ENCODE data around the gene AKT1S1. TPM values are rescaled to one million over a fixed set of nuclear protein-coding genes. Genes with fewer than 3 reads are reported as not detected.
A peak's percentile ranks its signal among the peaks of the same experiment; 100 is the strongest.

Gene AKT1S1
- total RNA-seq, 2 experiments from 2014 or later = 17.3 to 19.9 TPM

- POLR2A ChIA-PET = interaction anchor here (0.6 to 2.9 kb wide), 4 partner anchors 11 to 309 kb away, joined by 3 to 20 read pairs (median 3); partner anchors contain the start of genes ATF5 and NUP62
- H3K4me1 Mint-ChIP-seq = peaks cover 37% of the 10 kb centered on the region
- DNase-seq (no peak), ATAC-seq (ENCODE audit: low read depth) (no peak)
- H3K27ac Mint-ChIP-seq = no peak overlapping the region
- no peaks in the 10 kb centered on the region for H3K27me3 Mint-ChIP-seq
- H3K4me3 Mint-ChIP-seq = no peak overlapping the region
- no peaks in the 10 kb centered on the region for H3K9me3 Mint-ChIP-seq
- H3K36me3 Mint-ChIP-seq = peaks cover 7% of the 10 kb centered on the region
These were observed 2.5 kb downstream of the AKT1S1 start for GRCh38 chr19:49874503-49875157.

- no peaks in the 10 kb centered on the region for H3K9me3 Mint-ChIP-seq
- POLR2A ChIA-PET = no interaction called here
- no peaks in the 10 kb centered on the region for H3K27me3 Mint-ChIP-seq
- ATAC-seq (ENCODE audit: low read depth) (no peak), DNase-seq (no peak)
- H3K36me3 Mint-ChIP-seq = peaks cover 4% of the 10 kb centered on the region
- no peak overlapping the region for H3K4me3 Mint-ChIP-seq
- H3K27ac Mint-ChIP-seq = no peak overlapping the region
- H3K4me1 Mint-ChIP-seq = peaks cover 32% of the 10 kb centered on the region
These were observed 3.3 kb downstream of the AKT1S1 start for GRCh38 chr19:49873834-49874233.

GRCh38 chr19:49873129-49873521, 4.0 kb downstream of the AKT1S1 start:
- ATAC-seq (ENCODE audit: low read depth) (no peak), DNase-seq (no peak)
- H3K36me3 Mint-ChIP-seq = peaks cover 3% of the 10 kb centered on the region
- H3K27me3 Mint-ChIP-seq = no peaks in the 10 kb centered on the region
- no peaks in the 10 kb centered on the region for H3K9me3 Mint-ChIP-seq
- peaks cover 27% of the 10 kb centered on the region for H3K4me1 Mint-ChIP-seq
- POLR2A ChIA-PET = no interaction called here
- peak overlapping the region; percentile 43 for H3K27ac Mint-ChIP-seq
- no peak overlapping the region for H3K4me3 Mint-ChIP-seq

- Mint-ChIP-seq H3K4me1 (peaks cover 27% of the 10 kb centered on the region), H3K27me3 (no peaks in the 10 kb centered on the region), H3K27ac (peak overlapping the region; percentile 42), H3K9me3 (no peaks in the 10 kb centered on the region), H3K4me3 (no peak overlapping the region), H3K36me3 (no peaks in the 10 kb centered on the region)
- DNase-seq (no peak), ATAC-seq (ENCODE audit: low read depth) (no peak)
- POLR2A ChIA-PET = no interaction called here
These were observed 4.7 kb downstream of the AKT1S1 start for GRCh38 chr19:49872245-49873128.

GRCh38 chr19:49871349-49871985, 5.7 kb downstream of the AKT1S1 start:
- no peaks in the 10 kb centered on the region for H3K27me3 Mint-ChIP-seq
- DNase-seq = no peak
- H3K4me3 Mint-ChIP-seq = no peak overlapping the region
- ATAC-seq (ENCODE audit: low read depth) = no peak
- peaks cover 27% of the 10 kb centered on the region for H3K4me1 Mint-ChIP-seq
- no peaks in the 10 kb centered on the region for H3K36me3 Mint-ChIP-seq
- no peaks in the 10 kb centered on the region for H3K9me3 Mint-ChIP-seq
- POLR2A ChIA-PET = no interaction called here
- H3K27ac Mint-ChIP-seq = peak overlapping the region; percentile 42

GRCh38 chr19:49870309-49870901, 6.8 kb downstream of the AKT1S1 start:
- peaks cover 3% of the 10 kb centered on the region for H3K36me3 Mint-ChIP-seq
- no peak overlapping the region for H3K4me3 Mint-ChIP-seq
- H3K4me1 Mint-ChIP-seq = peaks cover 33% of the 10 kb centered on the region
- POLR2A ChIA-PET = interaction anchor here (1.2 to 2.0 kb wide), 4 partner anchors 7 to 59 kb away, joined by 4 to 17 read pairs (median 10); partner anchors contain the start of genes AKT1S1, ATF5, FUZ and NUP62
- no peak for ATAC-seq (ENCODE audit: low read depth)
- H3K9me3 Mint-ChIP-seq = no peaks in the 10 kb centered on the region
- H3K27ac Mint-ChIP-seq = peak overlapping the region; percentile 94
- no peaks in the 10 kb centered on the region for H3K27me3 Mint-ChIP-seq
- no peak for DNase-seq

- peaks cover 32% of the 10 kb centered on the region for H3K4me1 Mint-ChIP-seq
- peak overlapping the region; percentile 94 for H3K27ac Mint-ChIP-seq
- peaks cover 4% of the 10 kb centered on the region for H3K36me3 Mint-ChIP-seq
These were observed 7.5 kb downstream of the AKT1S1 start for GRCh38 chr19:49869484-49870308.

GRCh38 chr19:49869009-49869483, 8.1 kb downstream of the AKT1S1 start:
- peak; percentile 25 for ATAC-seq (ENCODE audit: low read depth)

More at GRCh38 chr19:49869484-49870308, 7.5 kb downstream of the AKT1S1 start:
- POLR2A ChIA-PET = interaction anchor here (0.7 to 2.0 kb wide), 11 partner anchors 8 to 280 kb away, joined by 3 to 17 read pairs (median 6); partner anchors contain the start of genes AKT1S1, ATF5, FUZ and IL4I1
- no peaks in the 10 kb centered on the region for H3K27me3 Mint-ChIP-seq
- DNase-seq = peak; percentile 90
- no peak overlapping the region for H3K4me3 Mint-ChIP-seq
- ATAC-seq (ENCODE audit: low read depth) = peak; percentile 85
- no peaks in the 10 kb centered on the region for H3K9me3 Mint-ChIP-seq

GRCh38 chr19:49866933-49867782, 10.0 kb downstream of the AKT1S1 start, which contains the start of gene PNKP:
Gene PNKP, minus strand, starts transcription at chr19:49867576. Its CDS starts 372 bp downstream, at chr19:49867204.
- POLR2A ChIA-PET = interaction anchor here (0.6 to 2.5 kb wide), 9 partner anchors 9 to 1206 kb away, joined by 3 to 25 read pairs (median 4); partner anchors contain the start of genes AKT1S1, FUZ, MED25 and PTOV1
- Mint-ChIP-seq H3K27ac (peak within 1 kb of the TSS; percentile 88), H3K4me1 (peaks cover 32% of the 10 kb centered on the region), H3K36me3 (peaks cover 11% of the 10 kb centered on the region), H3K9me3 (no peaks in the 10 kb centered on the region), H3K4me3 (no peak within 1 kb of the TSS), H3K27me3 (no peaks in the 10 kb centered on the region)
- ATAC-seq (ENCODE audit: low read depth) (peak; percentile 37), DNase-seq (peak; percentile 91)

More at GRCh38 chr19:49869009-49869483, 8.1 kb downstream of the AKT1S1 start:
- POLR2A ChIA-PET = interaction anchor here (0.7 to 2.0 kb wide), 11 partner anchors 8 to 279 kb away, joined by 3 to 17 read pairs (median 6); partner anchors contain the start of genes AKT1S1, ATF5, FUZ and IL4I1
- no peak overlapping the region for H3K27ac Mint-ChIP-seq
- no peaks in the 10 kb centered on the region for H3K27me3 Mint-ChIP-seq
- H3K9me3 Mint-ChIP-seq = no peaks in the 10 kb centered on the region
- H3K4me1 Mint-ChIP-seq = peaks cover 31% of the 10 kb centered on the region
- peaks cover 6% of the 10 kb centered on the region for H3K36me3 Mint-ChIP-seq
- H3K4me3 Mint-ChIP-seq = no peak overlapping the region
- DNase-seq = peak; percentile 85

GRCh38 chr19:49864890-49865289, 12.3 kb downstream of the AKT1S1 start:
- POLR2A ChIA-PET = interaction anchor here (0.8 kb wide), 1 partner anchor 14 kb away, joined by 3 read pairs; no protein-coding TSS in a partner anchor
- ATAC-seq (ENCODE audit: low read depth) = no peak
- peaks cover 20% of the 10 kb centered on the region for H3K4me1 Mint-ChIP-seq

GRCh38 chr19:49863935-49864320, 13.2 kb downstream of the AKT1S1 start:
- H3K4me1 Mint-ChIP-seq = peaks cover 20% of the 10 kb centered on the region
- H3K27me3 Mint-ChIP-seq = no peaks in the 10 kb centered on the region
- peaks cover 13% of the 10 kb centered on the region for H3K36me3 Mint-ChIP-seq
- no peak overlapping the region for H3K27ac Mint-ChIP-seq
- no peak for DNase-seq
- POLR2A ChIA-PET = interaction anchor here (1.1 to 1.4 kb wide), 3 partner anchors 11 to 16 kb away, joined by 3 to 5 read pairs (median 3); partner anchors contain the start of gene PTOV1
- H3K4me3 Mint-ChIP-seq = no peak overlapping the region
- no peaks in the 10 kb centered on the region for H3K9me3 Mint-ChIP-seq
- ATAC-seq (ENCODE audit: low read depth) = no peak

More at GRCh38 chr19:49864890-49865289, 12.3 kb downstream of the AKT1S1 start:
- no peak for DNase-seq
- Mint-ChIP-seq H3K27me3 (no peaks in the 10 kb centered on the region), H3K27ac (no peak overlapping the region), H3K4me3 (no peak overlapping the region), H3K36me3 (peaks cover 13% of the 10 kb centered on the region), H3K9me3 (no peaks in the 10 kb centered on the region)
